H9 (cell line): ENCODE measurements around the gene UST. TPM values are rescaled to one million over a fixed set of nuclear protein-coding genes. Genes with fewer than 3 reads are reported as not detected.

Experiments used
- DNase-seq: peaks from one replicate; pipeline ENCODE4 v3.0.0-alpha.2; 2017
- H2AFZ ChIP-seq: one replicate; pipeline ENCODE4 v1.6.1; 2013; ENCODE audit warnings: mild to moderate bottlenecking, low read length, control low read depth, moderate library complexity
- H2AK5ac ChIP-seq: 2 replicates; pipeline ENCODE4 v1.6.1; 2013; ENCODE audit warnings: low read length, control low read depth, mixed read lengths; ENCODE audit not compliant: insufficient read length
- H2BK120ac ChIP-seq: one replicate; pipeline ENCODE4 v1.6.1; 2013; ENCODE audit warnings: low read depth, mild to moderate bottlenecking, low read length, control low read depth, inconsistent platforms; ENCODE audit not compliant: poor library complexity, severe bottlenecking
- H2BK12ac ChIP-seq: 2 replicates; pipeline ENCODE4 v1.6.1; 2013; ENCODE audit warnings: low read length, control low read depth, mixed read lengths, low read depth; ENCODE audit not compliant: insufficient read length
- H2BK15ac ChIP-seq: 2 replicates; pipeline ENCODE4 v1.6.1; 2013; ENCODE audit warnings: low read depth, low read length, control low read depth
- H2BK20ac ChIP-seq: one replicate; pipeline ENCODE4 v1.6.1; 2013; ENCODE audit warnings: low read depth, mild to moderate bottlenecking, low read length, control low read depth, inconsistent platforms; ENCODE audit not compliant: poor library complexity, severe bottlenecking
- H2BK5ac ChIP-seq: 2 replicates; pipeline ENCODE4 v1.6.1; 2013; ENCODE audit warnings: low read length, control low read depth, mixed read lengths; ENCODE audit not compliant: insufficient read length
- H3K14ac ChIP-seq: 2 replicates; pipeline ENCODE4 v1.6.1; 2013; ENCODE audit warnings: low read length, control low read depth; ENCODE audit not compliant: insufficient read depth
- H3K18ac ChIP-seq: 2 replicates; pipeline ENCODE4 v1.6.1; 2013; ENCODE audit warnings: low read depth, mild to moderate bottlenecking, mixed read lengths, low read length, control low read depth; ENCODE audit not compliant: insufficient read length
- H3K23ac ChIP-seq: 2 replicates; pipeline ENCODE4 v1.6.1; 2013; ENCODE audit warnings: low read length, control low read depth, mixed read lengths, low read depth; ENCODE audit not compliant: insufficient read length
- H3K23me2 ChIP-seq: 2 replicates; pipeline ENCODE4 v1.6.1; 2013; ENCODE audit warnings: low read depth, mild to moderate bottlenecking, mixed read lengths, low read length, control low read depth; ENCODE audit not compliant: insufficient read length, poor library complexity, severe bottlenecking
- H3K27ac ChIP-seq: 2 replicates; pipeline ENCODE4 v1.5.1; 2013; ENCODE audit warnings: low read length, control low read depth, mixed read lengths, low read depth; ENCODE audit not compliant: insufficient read length
- H3K27me3 ChIP-seq: 2 replicates; pipeline ENCODE4 v1.6.1; 2013; ENCODE audit warnings: low read length, control low read depth, inconsistent platforms; ENCODE audit not compliant: insufficient read depth
- H3K4ac ChIP-seq: 2 replicates; pipeline ENCODE4 v1.6.1; 2013; ENCODE audit warnings: low read depth, mild to moderate bottlenecking, control low read depth, inconsistent platforms, low read length, moderate library complexity
- H3K4me1 ChIP-seq: 2 replicates; pipeline ENCODE4 v1.6.1; 2013; ENCODE audit warnings: low read length, control low read depth, inconsistent platforms; ENCODE audit not compliant: insufficient read depth
- H3K4me2 ChIP-seq: 2 replicates; pipeline ENCODE4 v1.6.1; 2013; ENCODE audit warnings: low read length, control low read depth, mixed read lengths; ENCODE audit not compliant: insufficient read length, insufficient read depth
- H3K56ac ChIP-seq: 2 replicates; pipeline ENCODE4 v1.6.1; 2013; ENCODE audit warnings: low read depth, mild to moderate bottlenecking, mixed read lengths, low read length, control low read depth; ENCODE audit not compliant: insufficient read length
- H3K79me1 ChIP-seq: 2 replicates; pipeline ENCODE4 v1.6.1; 2013; ENCODE audit warnings: low read depth, mild to moderate bottlenecking, moderate library complexity, low read length, control low read depth, inconsistent platforms; ENCODE audit not compliant: insufficient read depth, poor library complexity, severe bottlenecking
- H3K79me2 ChIP-seq: 2 replicates; pipeline ENCODE4 v1.6.1; 2013; ENCODE audit warnings: low read length, control low read depth, inconsistent platforms; ENCODE audit not compliant: insufficient read depth
- H3K9ac ChIP-seq: 2 replicates; pipeline ENCODE4 v1.6.1; 2013; ENCODE audit warnings: low read length, control low read depth, mixed read lengths; ENCODE audit not compliant: insufficient read length; ENCODE audit errors: extremely low read depth
- H3K9me3 ChIP-seq: one replicate; pipeline ENCODE4 v1.6.1; 2013; ENCODE audit warnings: low read depth, low read length, inconsistent platforms; ENCODE audit not compliant: control insufficient read depth
- H3T11ph ChIP-seq: one replicate; pipeline ENCODE4 v1.6.1; 2013; ENCODE audit warnings: mild to moderate bottlenecking, low read length, control low read depth, inconsistent platforms
- H4K20me1 ChIP-seq: one replicate; pipeline ENCODE4 v1.6.1; 2013; ENCODE audit not compliant: control insufficient read depth, insufficient read length, insufficient read depth
- H4K5ac ChIP-seq: 2 replicates; pipeline ENCODE4 v1.6.1; 2013; ENCODE audit warnings: low read depth, mild to moderate bottlenecking, mixed read lengths, low read length, control low read depth; ENCODE audit not compliant: insufficient read length
- H4K8ac ChIP-seq: replicated peaks from 2 replicates; pipeline ENCODE4 v1.6.1; 2013; ENCODE audit warnings: low read length, control low read depth, mixed read lengths, low read depth; ENCODE audit not compliant: insufficient read length
- H4K91ac ChIP-seq: 2 replicates; pipeline ENCODE4 v1.6.1; 2013; ENCODE audit warnings: low read depth, mild to moderate bottlenecking, moderate library complexity, mixed read lengths, low read length, control low read depth; ENCODE audit not compliant: insufficient read length
- H3K27ac Mint-ChIP-seq, 3 experiments: 2 replicates in 2 of 3; 3 replicates in 1 of 3; pipeline ENCODE4 v1.8.0; 2020 to 2021; ENCODE audit warnings: mixed read lengths in 3 of 3, mild to moderate bottlenecking in 1 of 3, moderate library complexity in 1 of 3
- H3K27me3 Mint-ChIP-seq: 2 replicates; pipeline ENCODE4 v1.8.0; 2021; ENCODE audit warnings: low read depth, mild to moderate bottlenecking, moderate library complexity, mixed read lengths
- H3K36me3 Mint-ChIP-seq, 3 experiments: 2 replicates in 2 of 3; 3 replicates in 1 of 3; pipeline ENCODE4 v1.8.0; 2020 to 2021; ENCODE audit warnings: low read depth in 3 of 3, mixed read lengths in 3 of 3; ENCODE audit not compliant: insufficient read depth in 1 of 3
- H3K4me1 Mint-ChIP-seq, 2 experiments: 2 replicates each; pipeline ENCODE4 v1.8.0; 2020; ENCODE audit warnings: mixed read lengths in 2 of 2
- H3K4me3 Mint-ChIP-seq, 2 experiments: 2 replicates in 1 of 2; 3 replicates in 1 of 2; pipeline ENCODE4 v1.8.0; 2020 to 2021; ENCODE audit warnings: mild to moderate bottlenecking in 2 of 2, mixed read lengths in 2 of 2, moderate library complexity in 1 of 2
- H3K9me3 Mint-ChIP-seq, 2 experiments: 2 replicates in 1 of 2; 3 replicates in 1 of 2; pipeline ENCODE4 v1.8.0; 2020; ENCODE audit warnings: mild to moderate bottlenecking in 2 of 2, mixed read lengths in 2 of 2, moderate library complexity in 1 of 2
- WGBS: extraction: QIAGEN DNeasy Blood & Tissue Kit; methylation state at CpG from one replicate; pipeline ENCODE4 v1.1.7; 2013; ENCODE audit warnings: missing lambda C conversion rate, low lambda C conversion rate, mixed read lengths; ENCODE audit not compliant: insufficient read length; ENCODE audit errors: extremely low coverage; 5-methylcytosine and 5-hydroxymethylcytosine counted together
- total RNA-seq: library from RNA; stranded (reverse); gene quantifications from 2 replicates; pipeline ENCODE4 v1.2.1, GENCODE V29; 2021
- TF ChIP-seq, protein P1 (sequence below): fragments of 200-600 bp; sonication (generic); conservative IDR thresholded peaks from 3 replicates; pipeline ENCODE4 v1.8.0; 2021; ENCODE audit warnings: antibody characterized with exemption, mild to moderate bottlenecking

The UST gene
- total RNA-seq, 1 experiment from 2014 or later = 14.4 TPM

- Mint-ChIP-seq H3K36me3 (peaks cover 21 to 52% (median 40%) of the 10 kb centered on the region in 3 experiments), H3K4me1 (peaks cover 21 to 22% of the 10 kb centered on the region in 2 experiments)
- peaks cover 41% of the 10 kb centered on the region; the same call in 1 of the 2 replicates for H3K79me2 ChIP-seq
Measured at GRCh38 chr6:148811459-148811858, 64.6 kb downstream of the UST start.

More at GRCh38 chr6:148811459-148811858, 64.6 kb downstream of the UST start:
- Histone ChIP-seq H3K9ac (no peak overlapping the region), H2AFZ (no peak overlapping the region), H3K4me1 (peaks cover 5% of the 10 kb centered on the region), H2AK5ac (no peak overlapping the region), H3K56ac (no peak overlapping the region), H2BK20ac (no peak overlapping the region), H4K91ac (no peak overlapping the region), H3K79me1 (no peaks in the 10 kb centered on the region), H3T11ph (no peak overlapping the region), H4K20me1 (no peaks in the 10 kb centered on the region), H2BK15ac (no peak overlapping the region), H2BK120ac (no peak overlapping the region), H3K4ac (no peak overlapping the region), H3K23me2 (no peaks in the 10 kb centered on the region), H2BK5ac (no peak overlapping the region), H3K27ac (no peak overlapping the region), H3K14ac (no peak overlapping the region), H4K8ac (no peak overlapping the region), H3K27me3 (no peaks in the 10 kb centered on the region), H3K9me3 (no peaks in the 10 kb centered on the region), H3K4me2 (no peak overlapping the region), H3K23ac (no peak overlapping the region), H4K5ac (no peak overlapping the region), H3K18ac (no peak overlapping the region), H2BK12ac (no peak overlapping the region)
- Mint-ChIP-seq H3K27me3 (no peaks in the 10 kb centered on the region), H3K4me3 (no peak overlapping the region), H3K9me3 (peaks cover 22 to 29% of the 10 kb centered on the region in 2 experiments), H3K27ac (no peak overlapping the region)
- TF ChIP-seq, protein P1, sequence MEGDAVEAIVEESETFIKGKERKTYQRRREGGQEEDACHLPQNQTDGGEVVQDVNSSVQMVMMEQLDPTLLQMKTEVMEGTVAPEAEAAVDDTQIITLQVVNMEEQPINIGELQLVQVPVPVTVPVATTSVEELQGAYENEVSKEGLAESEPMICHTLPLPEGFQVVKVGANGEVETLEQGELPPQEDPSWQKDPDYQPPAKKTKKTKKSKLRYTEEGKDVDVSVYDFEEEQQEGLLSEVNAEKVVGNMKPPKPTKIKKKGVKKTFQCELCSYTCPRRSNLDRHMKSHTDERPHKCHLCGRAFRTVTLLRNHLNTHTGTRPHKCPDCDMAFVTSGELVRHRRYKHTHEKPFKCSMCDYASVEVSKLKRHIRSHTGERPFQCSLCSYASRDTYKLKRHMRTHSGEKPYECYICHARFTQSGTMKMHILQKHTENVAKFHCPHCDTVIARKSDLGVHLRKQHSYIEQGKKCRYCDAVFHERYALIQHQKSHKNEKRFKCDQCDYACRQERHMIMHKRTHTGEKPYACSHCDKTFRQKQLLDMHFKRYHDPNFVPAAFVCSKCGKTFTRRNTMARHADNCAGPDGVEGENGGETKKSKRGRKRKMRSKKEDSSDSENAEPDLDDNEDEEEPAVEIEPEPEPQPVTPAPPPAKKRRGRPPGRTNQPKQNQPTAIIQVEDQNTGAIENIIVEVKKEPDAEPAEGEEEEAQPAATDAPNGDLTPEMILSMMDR = no peak
- DNase-seq = no peak
- no CpG with 5 or more reads among the region's 5 CpGs for WGBS
